MCF 10A (cell line): ENCODE measurements around the gene KIF9. TPM values are rescaled to one million over a fixed set of nuclear protein-coding genes. Genes with fewer than 3 reads are reported as not detected.
A peak's percentile ranks its signal among the peaks of the same experiment; 100 is the strongest.
"Not testable (repeated sequence)": the region's sequence is repeated elsewhere in the genome, so short reads cannot be mapped to it uniquely, and the experiment has no call there.

Experiments used
- BruUV-seq: library from RNA; stranded (reverse); fragments of 400-500 nt; replicated peaks from 2 replicates; lab custom pipeline; 2021; lab: Mats Ljungman, UMichigan
- CTCF ChIA-PET: fragments of 300-600 bp; sonication (Branson Sonifier 250); formaldehyde crosslinking; extraction: SDS; loops from one replicate; lab custom pipeline; 2021; ENCODE audit warnings: antibody characterized with exemption, inconsistent platforms; lab: Yijun Ruan, JAX
- POLR2A ChIA-PET: fragments of 300-600, 350-650 bp; sonication (Branson Sonifier 250); formaldehyde crosslinking; extraction: SDS; loops from one replicate; lab custom pipeline; 2020; ENCODE audit warnings: antibody characterized with exemption, inconsistent platforms; lab: Yijun Ruan, JAX
- DNase-seq: peaks from one replicate; pipeline ENCODE4 v3.0.0-alpha.2; 2018; ENCODE audit not compliant: unreplicated experiment
- H3K27ac Mint-ChIP-seq: one replicate; pipeline ENCODE4 v1.8.0; 2022; ENCODE audit warnings: mild to moderate bottlenecking, low read depth, mixed read lengths; ENCODE audit not compliant: unreplicated experiment
- H3K27me3 Mint-ChIP-seq: one replicate; pipeline ENCODE4 v1.8.0; 2022; ENCODE audit warnings: mixed read lengths; ENCODE audit not compliant: insufficient read depth, unreplicated experiment
- H3K36me3 Mint-ChIP-seq: one replicate; pipeline ENCODE4 v1.8.0; 2022; ENCODE audit warnings: mild to moderate bottlenecking, moderate library complexity, mixed read lengths; ENCODE audit not compliant: insufficient read depth, unreplicated experiment
- H3K4me1 Mint-ChIP-seq: one replicate; pipeline ENCODE4 v1.8.0; 2022; ENCODE audit warnings: mixed read lengths; ENCODE audit not compliant: insufficient read depth, unreplicated experiment
- H3K4me3 Mint-ChIP-seq: one replicate; pipeline ENCODE4 v1.8.0; 2022; ENCODE audit warnings: mild to moderate bottlenecking, moderate library complexity, mixed read lengths; ENCODE audit not compliant: unreplicated experiment
- H3K9me3 Mint-ChIP-seq: one replicate; pipeline ENCODE4 v1.8.0; 2022; ENCODE audit warnings: mixed read lengths; ENCODE audit not compliant: unreplicated experiment
- intact Hi-C: fragments of 100-400 bp; cut with micrococcal nuclease; formaldehyde crosslinking; loops from 2 replicates; pipeline ENCODE4 v1.14.1; 2022
- total RNA-seq: library from RNA; stranded (reverse); gene quantifications from 2 replicates; pipeline ENCODE4 v1.2.3, GENCODE V29; 2022
- TF ChIP-seq, protein P1 (sequence below): fragments of 200-600 bp; IDR thresholded peaks from one replicate; pipeline ENCODE4 v1.8.0; 2022; ENCODE audit warnings: antibody characterized with exemption, mild to moderate bottlenecking; ENCODE audit not compliant: unreplicated experiment

KIF9 gene
- total RNA-seq, 1 experiment from 2014 or later = 9.5 TPM

DNA sequence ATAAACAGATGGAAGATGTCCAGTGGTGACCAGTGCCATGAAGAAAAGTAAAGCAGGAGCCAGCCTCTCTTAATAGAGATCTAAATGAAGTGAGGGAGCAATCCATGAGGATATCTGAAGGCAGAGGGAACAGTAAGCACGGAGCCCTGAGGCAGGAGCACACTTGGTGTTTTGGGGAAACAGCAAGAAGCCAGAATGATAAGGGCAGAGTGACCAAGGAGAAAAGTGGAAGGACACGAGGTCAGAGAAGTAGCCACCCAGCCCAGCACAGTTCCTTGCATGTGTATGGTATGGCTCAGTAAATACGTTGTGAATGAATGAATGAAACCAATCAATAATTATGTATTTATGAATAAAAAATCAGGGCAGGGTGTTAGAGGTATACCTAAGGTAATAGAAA lies 11.8 kb upstream of the KIF9 start:
- DNase-seq = no peak
- TF ChIP-seq, protein P1, sequence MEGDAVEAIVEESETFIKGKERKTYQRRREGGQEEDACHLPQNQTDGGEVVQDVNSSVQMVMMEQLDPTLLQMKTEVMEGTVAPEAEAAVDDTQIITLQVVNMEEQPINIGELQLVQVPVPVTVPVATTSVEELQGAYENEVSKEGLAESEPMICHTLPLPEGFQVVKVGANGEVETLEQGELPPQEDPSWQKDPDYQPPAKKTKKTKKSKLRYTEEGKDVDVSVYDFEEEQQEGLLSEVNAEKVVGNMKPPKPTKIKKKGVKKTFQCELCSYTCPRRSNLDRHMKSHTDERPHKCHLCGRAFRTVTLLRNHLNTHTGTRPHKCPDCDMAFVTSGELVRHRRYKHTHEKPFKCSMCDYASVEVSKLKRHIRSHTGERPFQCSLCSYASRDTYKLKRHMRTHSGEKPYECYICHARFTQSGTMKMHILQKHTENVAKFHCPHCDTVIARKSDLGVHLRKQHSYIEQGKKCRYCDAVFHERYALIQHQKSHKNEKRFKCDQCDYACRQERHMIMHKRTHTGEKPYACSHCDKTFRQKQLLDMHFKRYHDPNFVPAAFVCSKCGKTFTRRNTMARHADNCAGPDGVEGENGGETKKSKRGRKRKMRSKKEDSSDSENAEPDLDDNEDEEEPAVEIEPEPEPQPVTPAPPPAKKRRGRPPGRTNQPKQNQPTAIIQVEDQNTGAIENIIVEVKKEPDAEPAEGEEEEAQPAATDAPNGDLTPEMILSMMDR = no peak
- Mint-ChIP-seq H3K9me3 (no peaks in the 10 kb centered on the region), H3K27me3 (no peaks in the 10 kb centered on the region), H3K27ac (peak overlapping the region; percentile 10), H3K4me1 (no peaks in the 10 kb centered on the region), H3K36me3 (peaks cover 13% of the 10 kb centered on the region), H3K4me3 (no peak overlapping the region)
- ChIA-PET POLR2A (interaction anchor here (0.8 to 1.2 kb wide), 2 partner anchors 10 kb away, joined by 4 read pairs; no protein-coding TSS in a partner anchor), CTCF (interaction anchor here (0.8 kb wide), 1 partner anchor 129 kb away, joined by 3 read pairs; no protein-coding TSS in a partner anchor)
- intact Hi-C loops = no loop called here
- no TSS peak for BruUV-seq

- TF ChIP-seq, protein P1 = no peak
- Mint-ChIP-seq H3K4me3 (no peak overlapping the region), H3K9me3 (no peaks in the 10 kb centered on the region), H3K27ac (no peak overlapping the region), H3K27me3 (no peaks in the 10 kb centered on the region), H3K36me3 (peaks cover 19% of the 10 kb centered on the region), H3K4me1 (no peaks in the 10 kb centered on the region)
- DNase-seq = no peak
- intact Hi-C loops = no loop called here
- no TSS peak for BruUV-seq
- ChIA-PET CTCF (interaction anchor here (0.8 to 1.0 kb wide), 2 partner anchors 20 to 129 kb away, joined by 3 to 4 read pairs; no protein-coding TSS in a partner anchor), POLR2A (interaction anchor here (0.8 to 1.5 kb wide), 3 partner anchors 9 to 11 kb away, joined by 4 to 5 read pairs (median 4); partner anchors contain the start of genes KIF9 and KLHL18)
These were observed 11.2 kb upstream of the KIF9 start for GRCh38 chr3:47293822-47294221.

DNA sequence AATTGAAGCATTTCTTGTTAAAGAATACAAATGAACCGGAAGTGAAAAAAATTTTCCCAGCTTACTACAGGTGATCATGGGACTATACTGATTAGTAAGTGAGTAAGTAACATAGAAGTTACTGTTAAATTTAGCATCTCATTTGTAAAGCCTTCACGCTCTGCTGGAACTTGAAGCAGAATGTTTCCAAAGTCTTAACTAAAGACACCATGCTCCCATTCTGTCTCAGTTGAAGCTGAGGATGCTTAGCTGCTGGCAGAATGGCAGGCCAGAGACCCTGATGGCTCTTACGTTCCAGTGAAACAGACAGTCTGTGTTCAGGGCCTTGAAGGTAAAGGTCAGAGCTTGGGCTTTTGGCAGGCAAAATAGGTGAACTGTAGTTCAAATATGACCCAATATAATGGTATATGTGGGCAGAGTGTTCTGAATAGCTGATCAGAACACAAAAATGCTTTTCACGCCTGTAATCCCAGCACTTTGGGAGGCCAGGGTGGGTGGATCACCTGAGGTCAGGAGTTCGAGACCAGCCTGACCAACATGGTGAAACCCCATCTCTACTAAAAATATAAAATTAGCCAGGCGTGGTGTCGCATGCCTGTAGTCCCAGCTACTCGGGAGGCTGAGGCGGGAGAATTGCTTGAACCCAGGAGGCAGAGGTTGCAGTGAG lies 9.3 kb upstream of the KIF9 start:
- H3K27ac Mint-ChIP-seq, intact Hi-C loops, BruUV-seq, H3K27me3 Mint-ChIP-seq, H3K4me1 Mint-ChIP-seq, H3K4me3 Mint-ChIP-seq, DNase-seq, H3K9me3 Mint-ChIP-seq: not testable (repeated sequence)
- CTCF ChIA-PET = interaction anchor here (0.7 to 0.8 kb wide), 2 partner anchors 10 to 292 kb away, joined by 3 read pairs; no protein-coding TSS in a partner anchor
- H3K36me3 Mint-ChIP-seq = peaks cover 18% of the 10 kb centered on the region
- POLR2A ChIA-PET = interaction anchor here (0.6 to 1.4 kb wide), 5 partner anchors 11 to 292 kb away, joined by 3 to 5 read pairs (median 3); partner anchors contain the start of gene SETD2

GRCh38 chr3:47291158-47291753 lies 8.7 kb upstream of the KIF9 start:
- ChIA-PET POLR2A (interaction anchor here (0.7 to 1.4 kb wide), 4 partner anchors 11 to 291 kb away, joined by 3 to 5 read pairs (median 4); partner anchors contain the start of gene SETD2), CTCF (interaction anchor here (0.7 to 0.8 kb wide), 2 partner anchors 10 to 43 kb away, joined by 3 to 4 read pairs; no protein-coding TSS in a partner anchor)
- TF ChIP-seq, protein P1 = no peak
- Mint-ChIP-seq H3K9me3 (no peaks in the 10 kb centered on the region), H3K27ac (no peak overlapping the region), H3K4me3 (no peak overlapping the region), H3K4me1 (peaks cover 7% of the 10 kb centered on the region), H3K27me3 (no peaks in the 10 kb centered on the region), H3K36me3 (peaks cover 18% of the 10 kb centered on the region)
- BruUV-seq = no TSS peak
- no peak for DNase-seq
- intact Hi-C loops = no loop called here
